ENCODE measurements around the gene TESMIN.

The TESMIN gene

GRCh38 chr11:68743539-68743938 is 7.8 kb downstream of the TESMIN start:
- DNase-seq (ENCODE audit: low spot score) = no peak
- TF ChIP-seq CTCF (IDR thresholded peaks at IDR 0.05; ENCODE audit: extremely low read depth, insufficient read depth, missing control alignments) = no peak
- in situ Hi-C loops (cut with MboI; ENCODE audit: low pct_unique_long_range_greater_than_20kb, low sequenced_read_pairs, unreplicated experiment) = no loop called here

GRCh38 chr11:68741463-68741862 is 9.9 kb downstream of the TESMIN start:
- DNase-seq (ENCODE audit: low spot score) = no peak
- in situ Hi-C loops (cut with MboI; ENCODE audit: low pct_unique_long_range_greater_than_20kb, low sequenced_read_pairs, unreplicated experiment) = no loop called here
- no peak for TF ChIP-seq CTCF (IDR thresholded peaks at IDR 0.05; ENCODE audit: extremely low read depth, insufficient read depth, missing control alignments)

GRCh38 chr11:68735646-68736045 is 15.7 kb downstream of the TESMIN start:
- TF ChIP-seq CTCF (IDR thresholded peaks at IDR 0.05; ENCODE audit: extremely low read depth, insufficient read depth, missing control alignments) = no peak
- DNase-seq (ENCODE audit: low spot score) = no peak

GRCh38 chr11:68735125-68735524 is 16.2 kb downstream of the TESMIN start:
- no peak for TF ChIP-seq CTCF (IDR thresholded peaks at IDR 0.05; ENCODE audit: extremely low read depth, insufficient read depth, missing control alignments)
- in situ Hi-C loops (cut with MboI; ENCODE audit: low pct_unique_long_range_greater_than_20kb, low sequenced_read_pairs, unreplicated experiment) = no loop called here
- DNase-seq (ENCODE audit: low spot score) = no peak

More at GRCh38 chr11:68735646-68736045, 15.7 kb downstream of the TESMIN start:
- in situ Hi-C loops (cut with MboI; ENCODE audit: low pct_unique_long_range_greater_than_20kb, low sequenced_read_pairs, unreplicated experiment) = no loop called here

GRCh38 chr11:68734111-68734510 is 17.2 kb downstream of the TESMIN start:
- in situ Hi-C loops (cut with MboI; ENCODE audit: low pct_unique_long_range_greater_than_20kb, low sequenced_read_pairs, unreplicated experiment) = no loop called here
- no peak for DNase-seq (ENCODE audit: low spot score)
- no peak for TF ChIP-seq CTCF (IDR thresholded peaks at IDR 0.05; ENCODE audit: extremely low read depth, insufficient read depth, missing control alignments)

- in situ Hi-C loops (cut with MboI; ENCODE audit: low pct_unique_long_range_greater_than_20kb, low sequenced_read_pairs, unreplicated experiment) = no loop called here
- DNase-seq (ENCODE audit: low spot score) = no peak
- no peak for TF ChIP-seq CTCF (IDR thresholded peaks at IDR 0.05; ENCODE audit: extremely low read depth, insufficient read depth, missing control alignments)
Observed at GRCh38 chr11:68727783-68728182, 23.5 kb downstream of the TESMIN start.

GRCh38 chr11:68724293-68724692 is 27.0 kb downstream of the TESMIN start:
- no peak for DNase-seq (ENCODE audit: low spot score)
- no peak for TF ChIP-seq CTCF (IDR thresholded peaks at IDR 0.05; ENCODE audit: extremely low read depth, insufficient read depth, missing control alignments)
- in situ Hi-C loops (cut with MboI; ENCODE audit: low pct_unique_long_range_greater_than_20kb, low sequenced_read_pairs, unreplicated experiment) = no loop called here

Data from GM13977 (cell line).